Large intestine (tissue), 3 donors: ENCODE results near the gene ZBTB7B. TPM values are rescaled to one million over a fixed set of nuclear protein-coding genes. Genes with fewer than 3 reads are reported as not detected.
A peak's percentile ranks its signal among the peaks of the same experiment; 100 is the strongest.

ENCODE experiments used
- DNase-seq, 2 donors: peaks; one replicate each; pipeline versions ENCODE4 v3.0.0 to v3.0.0-alpha.2; 2013
- H3K27ac ChIP-seq: one replicate; pipeline ENCODE4 v1.5.1; 2013; ENCODE audit warnings: low read length
- H3K27me3 ChIP-seq: 2 replicates; pipeline ENCODE4 v1.6.1; 2013; ENCODE audit warnings: low read length; ENCODE audit not compliant: control insufficient read depth, insufficient read depth
- H3K36me3 ChIP-seq: 2 replicates; pipeline ENCODE4 v1.6.1; 2013; ENCODE audit warnings: low read length; ENCODE audit not compliant: control insufficient read depth, insufficient read depth
- H3K4me1 ChIP-seq: one replicate; pipeline ENCODE4 v1.6.1; 2013; ENCODE audit warnings: low read length; ENCODE audit not compliant: control insufficient read depth, insufficient read depth
- H3K4me3 ChIP-seq: one replicate; pipeline ENCODE4 v1.5.1; 2013; ENCODE audit warnings: low read length
- H3K9me3 ChIP-seq: one replicate; pipeline ENCODE4 v1.6.1; 2013; ENCODE audit warnings: mild to moderate bottlenecking, low read depth, low read length, moderate library complexity; ENCODE audit not compliant: control insufficient read depth
- WGBS: methylation state at CpG from one replicate; pipeline ENCODE4 v1.1.5; 2013; ENCODE audit warnings: low lambda C conversion rate; ENCODE audit not compliant: insufficient coverage; 5-methylcytosine and 5-hydroxymethylcytosine counted together
- polyA plus RNA-seq: library from polyadenylated mRNA; unstranded; fragments of 120-200 nt; gene quantifications from one replicate; pipeline ENCODE4 v1.2.1, GENCODE V29; 2013

Gene ZBTB7B
- polyA plus RNA-seq, 1 donor, result 45.1 TPM

DNA sequence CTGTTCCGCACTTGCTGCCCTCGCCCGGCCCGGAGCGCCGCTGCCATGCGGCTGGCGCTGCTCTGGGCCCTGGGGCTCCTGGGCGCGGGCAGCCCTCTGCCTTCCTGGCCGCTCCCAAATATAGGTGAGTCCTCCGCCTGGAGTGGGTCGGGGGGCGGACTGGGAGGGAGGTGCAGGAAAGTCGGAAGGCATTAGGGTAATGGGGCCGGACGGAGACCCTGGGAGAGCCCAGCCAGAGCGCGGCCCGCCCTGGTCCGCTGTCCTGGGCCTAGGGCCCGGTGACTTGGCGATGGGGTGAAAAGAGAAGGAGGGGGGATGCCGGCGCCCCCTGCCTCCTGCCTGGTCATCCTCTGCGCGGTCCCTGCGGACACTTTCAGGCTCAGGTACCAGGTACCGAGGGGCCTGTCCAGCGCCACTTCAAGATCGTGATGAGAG, 48.8 kb downstream of the ZBTB7B start:
- H3K9me3 ChIP-seq, result peaks cover 2% of the 10 kb centered on the region
- peaks cover 36% of the 10 kb centered on the region for H3K4me1 ChIP-seq
- DNase-seq, result no peak
- H3K27ac ChIP-seq, result peak overlapping the region; percentile 49
- peaks cover 3% of the 10 kb centered on the region for H3K27me3 ChIP-seq
- H3K36me3 ChIP-seq, result peaks cover 7% of the 10 kb centered on the region
- WGBS, result no CpG with 5 or more reads among the region's 31 CpGs
- peak overlapping the region; percentile 51 for H3K4me3 ChIP-seq

DNA sequence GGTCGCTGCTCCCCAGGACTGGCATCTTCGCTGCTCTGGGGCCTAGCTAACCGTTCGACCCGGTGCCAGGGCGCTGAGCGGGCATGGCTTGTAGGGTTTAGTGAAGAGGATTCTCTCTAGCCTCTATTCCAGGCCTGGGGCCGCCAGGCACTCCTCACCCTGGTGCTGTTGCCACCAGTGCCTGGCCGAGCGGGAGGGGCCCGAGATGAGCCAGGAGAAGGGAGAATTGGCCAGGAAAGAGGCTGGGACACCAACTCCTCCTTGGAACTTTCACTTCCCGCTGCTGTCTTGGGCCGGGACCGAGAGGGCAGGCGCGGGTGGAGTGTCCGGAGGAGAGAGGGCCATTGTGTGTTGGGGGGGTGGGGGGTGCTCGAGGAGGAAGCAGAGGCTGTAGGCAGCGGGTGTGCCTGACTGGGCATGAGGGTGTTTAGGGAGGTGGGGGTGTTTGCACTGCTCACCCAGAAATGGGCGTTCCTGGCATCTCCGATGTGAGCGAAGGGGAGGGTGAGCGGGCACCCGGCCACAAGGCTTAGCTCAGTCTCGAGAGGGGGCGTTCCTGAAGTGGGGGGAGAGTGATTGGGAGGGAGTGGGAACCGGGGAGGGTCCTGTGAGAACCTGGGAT, 49.3 kb downstream of the ZBTB7B start:
- peak overlapping the region; percentile 49 for H3K27ac ChIP-seq
- DNase-seq, result peak in 1 of 2 donors; percentile 52
- H3K36me3 ChIP-seq, result peaks cover 12% of the 10 kb centered on the region
- H3K4me3 ChIP-seq, result peak overlapping the region; percentile 51
- H3K4me1 ChIP-seq, result peaks cover 36% of the 10 kb centered on the region
- peaks cover 3% of the 10 kb centered on the region for H3K27me3 ChIP-seq
- H3K9me3 ChIP-seq, result peaks cover 2% of the 10 kb centered on the region
- WGBS, result 0% methylated on average over 6 of the region's 27 CpGs

DNA sequence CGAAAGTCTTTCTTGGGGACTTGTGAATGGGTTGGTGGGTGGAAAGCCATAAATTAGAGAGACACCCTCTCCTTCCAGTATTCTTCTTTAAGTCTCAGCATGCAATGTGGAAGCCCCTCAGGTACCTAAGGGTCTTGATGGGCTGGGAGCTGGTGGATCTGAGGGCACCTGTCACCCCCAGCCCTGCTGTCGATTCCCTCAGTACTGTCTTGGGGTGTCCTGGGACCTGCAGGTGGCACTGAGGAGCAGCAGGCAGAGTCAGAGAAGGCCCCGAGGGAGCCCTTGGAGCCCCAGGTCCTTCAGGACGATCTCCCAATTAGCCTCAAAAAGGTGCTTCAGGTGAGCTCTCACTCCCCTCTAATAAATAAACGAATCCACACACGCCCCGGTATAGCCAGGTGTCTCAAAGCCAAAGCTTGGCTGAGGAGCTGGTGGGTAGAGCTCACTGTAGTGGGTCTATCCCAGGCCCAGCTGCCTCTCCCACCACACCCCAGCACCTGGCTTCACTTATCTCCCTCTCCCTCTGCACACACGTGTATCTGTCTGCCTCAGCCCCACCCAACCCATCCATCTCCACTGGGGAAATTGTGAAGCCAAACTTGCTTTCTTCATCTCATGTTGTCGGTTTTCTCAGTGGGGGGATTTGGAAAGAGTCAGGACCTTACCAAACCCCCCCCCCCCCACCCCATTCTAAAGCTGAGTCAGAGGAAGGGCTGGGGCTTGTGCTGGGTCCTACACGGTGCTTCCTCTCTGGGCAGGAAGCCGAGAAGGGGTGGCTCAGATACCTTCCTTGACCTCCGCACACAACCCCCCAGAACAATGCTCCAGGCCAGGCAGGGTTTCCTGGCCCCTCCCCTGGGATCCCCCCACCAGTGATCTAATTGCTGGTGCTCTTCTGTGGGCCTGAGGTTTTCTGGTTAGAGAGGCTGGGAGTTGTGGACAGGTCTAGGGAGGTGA, 50.1 kb downstream of the ZBTB7B start:
- Histone ChIP-seq H3K36me3 (peaks cover 15% of the 10 kb centered on the region), H3K4me1 (peaks cover 36% of the 10 kb centered on the region), H3K27me3 (peaks cover 3% of the 10 kb centered on the region), H3K27ac (no peak overlapping the region), H3K9me3 (peaks cover 2% of the 10 kb centered on the region), H3K4me3 (peak overlapping the region; percentile 51)
- DNase-seq, result peak in 1 of 2 donors; percentile 34
- WGBS, result no CpG with 5 or more reads among the region's 12 CpGs

GRCh38 chr1:155053531-155054105, 51.0 kb downstream of the ZBTB7B start:
- peaks cover 22% of the 10 kb centered on the region for H3K36me3 ChIP-seq
- H3K27me3 ChIP-seq, result peaks cover 3% of the 10 kb centered on the region
- no peak overlapping the region for H3K27ac ChIP-seq
- H3K4me3 ChIP-seq, result no peak overlapping the region
- DNase-seq, result no peak
- WGBS, result no CpG with 5 or more reads among the region's 7 CpGs
- peaks cover 34% of the 10 kb centered on the region for H3K4me1 ChIP-seq
- H3K9me3 ChIP-seq, result peaks cover 2% of the 10 kb centered on the region

- DNase-seq, result no peak
- H3K27ac ChIP-seq, result no peak overlapping the region
- peaks cover 22% of the 10 kb centered on the region for H3K36me3 ChIP-seq
- no peaks in the 10 kb centered on the region for H3K27me3 ChIP-seq
- no peak overlapping the region for H3K4me3 ChIP-seq
- WGBS, result no CpG with 5 or more reads among the region's 8 CpGs
- no peaks in the 10 kb centered on the region for H3K9me3 ChIP-seq
- H3K4me1 ChIP-seq, result peaks cover 17% of the 10 kb centered on the region
Measured at GRCh38 chr1:155057104-155057503, 54.5 kb downstream of the ZBTB7B start.

DNA sequence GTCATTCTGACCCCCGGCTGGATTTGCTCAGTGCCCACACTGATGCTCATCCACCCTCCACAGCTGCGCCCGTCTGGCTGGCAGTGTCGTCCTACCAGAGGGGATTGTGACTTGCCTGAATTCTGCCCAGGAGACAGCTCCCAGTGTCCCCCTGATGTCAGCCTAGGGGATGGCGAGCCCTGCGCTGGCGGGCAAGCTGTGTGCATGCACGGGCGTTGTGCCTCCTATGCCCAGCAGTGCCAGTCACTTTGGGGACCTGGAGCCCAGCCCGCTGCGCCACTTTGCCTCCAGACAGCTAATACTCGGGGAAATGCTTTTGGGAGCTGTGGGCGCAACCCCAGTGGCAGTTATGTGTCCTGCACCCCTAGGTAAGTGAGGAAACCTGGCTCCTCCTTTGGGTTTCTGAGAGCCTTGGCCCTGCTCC, 55.2 kb downstream of the ZBTB7B start:
- Histone ChIP-seq H3K27me3 (peaks cover 3% of the 10 kb centered on the region), H3K36me3 (peaks cover 22% of the 10 kb centered on the region)

GRCh38 chr1:155060736-155061135, 58.1 kb downstream of the ZBTB7B start:
- Histone ChIP-seq H3K4me1 (peaks cover 26% of the 10 kb centered on the region), H3K9me3 (no peaks in the 10 kb centered on the region), H3K27me3 (peaks cover 3% of the 10 kb centered on the region), H3K27ac (no peak overlapping the region), H3K36me3 (peaks cover 18% of the 10 kb centered on the region), H3K4me3 (no peak overlapping the region)
- no peak for DNase-seq
- no CpG with 5 or more reads among the region's 8 CpGs for WGBS

More for the DNA sequence above, 55.2 kb downstream of the ZBTB7B start:
- no peak for DNase-seq
- no peaks in the 10 kb centered on the region for H3K9me3 ChIP-seq
- H3K27ac ChIP-seq, result no peak overlapping the region
- H3K4me1 ChIP-seq, result peaks cover 17% of the 10 kb centered on the region
- H3K4me3 ChIP-seq, result no peak overlapping the region
- WGBS, result no CpG with 5 or more reads among the region's 13 CpGs

GRCh38 chr1:155061381-155062150, 59.0 kb downstream of the ZBTB7B start:
- H3K9me3 ChIP-seq, result no peaks in the 10 kb centered on the region
- DNase-seq, result peak; percentile 80 to 90
- H3K27ac ChIP-seq, result no peak overlapping the region
- peaks cover 3% of the 10 kb centered on the region for H3K27me3 ChIP-seq
- no CpG with 5 or more reads among the region's 21 CpGs for WGBS
- no peak overlapping the region for H3K4me3 ChIP-seq
- H3K4me1 ChIP-seq, result peaks cover 32% of the 10 kb centered on the region
- H3K36me3 ChIP-seq, result peaks cover 15% of the 10 kb centered on the region

DNA sequence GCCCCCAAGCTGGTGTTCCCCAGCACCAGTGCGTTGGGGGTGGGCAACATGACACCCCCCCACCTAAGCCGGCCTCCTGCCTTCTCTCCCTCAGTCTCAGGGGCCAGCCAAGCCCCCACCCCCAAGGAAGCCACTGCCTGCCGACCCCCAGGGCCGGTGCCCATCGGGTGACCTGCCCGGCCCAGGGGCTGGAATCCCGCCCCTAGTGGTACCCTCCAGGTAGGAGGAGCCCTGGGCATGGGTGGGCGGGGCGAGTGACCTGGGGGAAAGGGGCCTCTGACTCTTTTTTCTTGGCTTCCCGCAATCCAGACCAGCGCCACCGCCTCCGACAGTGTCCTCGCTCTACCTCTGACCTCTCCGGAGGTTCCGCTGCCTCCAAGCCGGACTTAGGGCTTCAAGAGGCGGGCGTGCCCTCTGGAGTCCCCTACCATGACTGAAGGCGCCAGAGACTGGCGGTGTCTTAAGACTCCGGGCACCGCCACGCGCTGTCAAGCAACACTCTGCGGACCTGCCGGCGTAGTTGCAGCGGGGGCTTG, 59.6 kb downstream of the ZBTB7B start:
- Histone ChIP-seq H3K36me3 (peaks cover 17% of the 10 kb centered on the region), H3K9me3 (no peaks in the 10 kb centered on the region), H3K27ac (no peak overlapping the region), H3K4me3 (peak overlapping the region; percentile 76), H3K27me3 (peaks cover 3% of the 10 kb centered on the region), H3K4me1 (peaks cover 39% of the 10 kb centered on the region)
- no CpG with 5 or more reads among the region's 29 CpGs for WGBS
- peak in 1 of 2 donors; percentile 21 for DNase-seq
